H9 (cell line): Measurements from ENCODE around the gene GABRG2. TPM values are rescaled to one million over a fixed set of nuclear protein-coding genes. Genes with fewer than 3 reads are reported as not detected.

Source experiments
- DNase-seq: peaks from one replicate; pipeline ENCODE4 v3.0.0-alpha.2; 2017
- H2AFZ ChIP-seq: one replicate; pipeline ENCODE4 v1.6.1; 2013; ENCODE audit warnings: mild to moderate bottlenecking, low read length, control low read depth, moderate library complexity
- H2AK5ac ChIP-seq: 2 replicates; pipeline ENCODE4 v1.6.1; 2013; ENCODE audit warnings: low read length, control low read depth, mixed read lengths; ENCODE audit not compliant: insufficient read length
- H2BK120ac ChIP-seq: one replicate; pipeline ENCODE4 v1.6.1; 2013; ENCODE audit warnings: low read depth, mild to moderate bottlenecking, low read length, control low read depth, inconsistent platforms; ENCODE audit not compliant: poor library complexity, severe bottlenecking
- H2BK12ac ChIP-seq: 2 replicates; pipeline ENCODE4 v1.6.1; 2013; ENCODE audit warnings: low read length, control low read depth, mixed read lengths, low read depth; ENCODE audit not compliant: insufficient read length
- H2BK15ac ChIP-seq: 2 replicates; pipeline ENCODE4 v1.6.1; 2013; ENCODE audit warnings: low read depth, low read length, control low read depth
- H2BK20ac ChIP-seq: one replicate; pipeline ENCODE4 v1.6.1; 2013; ENCODE audit warnings: low read depth, mild to moderate bottlenecking, low read length, control low read depth, inconsistent platforms; ENCODE audit not compliant: poor library complexity, severe bottlenecking
- H2BK5ac ChIP-seq: 2 replicates; pipeline ENCODE4 v1.6.1; 2013; ENCODE audit warnings: low read length, control low read depth, mixed read lengths; ENCODE audit not compliant: insufficient read length
- H3K14ac ChIP-seq: 2 replicates; pipeline ENCODE4 v1.6.1; 2013; ENCODE audit warnings: low read length, control low read depth; ENCODE audit not compliant: insufficient read depth
- H3K18ac ChIP-seq: 2 replicates; pipeline ENCODE4 v1.6.1; 2013; ENCODE audit warnings: low read depth, mild to moderate bottlenecking, mixed read lengths, low read length, control low read depth; ENCODE audit not compliant: insufficient read length
- H3K23ac ChIP-seq: 2 replicates; pipeline ENCODE4 v1.6.1; 2013; ENCODE audit warnings: low read length, control low read depth, mixed read lengths, low read depth; ENCODE audit not compliant: insufficient read length
- H3K23me2 ChIP-seq: 2 replicates; pipeline ENCODE4 v1.6.1; 2013; ENCODE audit warnings: low read depth, mild to moderate bottlenecking, mixed read lengths, low read length, control low read depth; ENCODE audit not compliant: insufficient read length, poor library complexity, severe bottlenecking
- H3K27ac ChIP-seq: 2 replicates; pipeline ENCODE4 v1.5.1; 2013; ENCODE audit warnings: low read length, control low read depth, mixed read lengths, low read depth; ENCODE audit not compliant: insufficient read length
- H3K27me3 ChIP-seq: 2 replicates; pipeline ENCODE4 v1.6.1; 2013; ENCODE audit warnings: low read length, control low read depth, inconsistent platforms; ENCODE audit not compliant: insufficient read depth
- H3K4ac ChIP-seq: 2 replicates; pipeline ENCODE4 v1.6.1; 2013; ENCODE audit warnings: low read depth, mild to moderate bottlenecking, control low read depth, inconsistent platforms, low read length, moderate library complexity
- H3K4me1 ChIP-seq: 2 replicates; pipeline ENCODE4 v1.6.1; 2013; ENCODE audit warnings: low read length, control low read depth, inconsistent platforms; ENCODE audit not compliant: insufficient read depth
- H3K4me2 ChIP-seq: 2 replicates; pipeline ENCODE4 v1.6.1; 2013; ENCODE audit warnings: low read length, control low read depth, mixed read lengths; ENCODE audit not compliant: insufficient read length, insufficient read depth
- H3K56ac ChIP-seq: 2 replicates; pipeline ENCODE4 v1.6.1; 2013; ENCODE audit warnings: low read depth, mild to moderate bottlenecking, mixed read lengths, low read length, control low read depth; ENCODE audit not compliant: insufficient read length
- H3K79me1 ChIP-seq: 2 replicates; pipeline ENCODE4 v1.6.1; 2013; ENCODE audit warnings: low read depth, mild to moderate bottlenecking, moderate library complexity, low read length, control low read depth, inconsistent platforms; ENCODE audit not compliant: insufficient read depth, poor library complexity, severe bottlenecking
- H3K79me2 ChIP-seq: 2 replicates; pipeline ENCODE4 v1.6.1; 2013; ENCODE audit warnings: low read length, control low read depth, inconsistent platforms; ENCODE audit not compliant: insufficient read depth
- H3K9ac ChIP-seq: 2 replicates; pipeline ENCODE4 v1.6.1; 2013; ENCODE audit warnings: low read length, control low read depth, mixed read lengths; ENCODE audit not compliant: insufficient read length; ENCODE audit errors: extremely low read depth
- H3K9me3 ChIP-seq: one replicate; pipeline ENCODE4 v1.6.1; 2013; ENCODE audit warnings: low read depth, low read length, inconsistent platforms; ENCODE audit not compliant: control insufficient read depth
- H3T11ph ChIP-seq: one replicate; pipeline ENCODE4 v1.6.1; 2013; ENCODE audit warnings: mild to moderate bottlenecking, low read length, control low read depth, inconsistent platforms
- H4K20me1 ChIP-seq: one replicate; pipeline ENCODE4 v1.6.1; 2013; ENCODE audit not compliant: control insufficient read depth, insufficient read length, insufficient read depth
- H4K5ac ChIP-seq: 2 replicates; pipeline ENCODE4 v1.6.1; 2013; ENCODE audit warnings: low read depth, mild to moderate bottlenecking, mixed read lengths, low read length, control low read depth; ENCODE audit not compliant: insufficient read length
- H4K8ac ChIP-seq: replicated peaks from 2 replicates; pipeline ENCODE4 v1.6.1; 2013; ENCODE audit warnings: low read length, control low read depth, mixed read lengths, low read depth; ENCODE audit not compliant: insufficient read length
- H4K91ac ChIP-seq: 2 replicates; pipeline ENCODE4 v1.6.1; 2013; ENCODE audit warnings: low read depth, mild to moderate bottlenecking, moderate library complexity, mixed read lengths, low read length, control low read depth; ENCODE audit not compliant: insufficient read length
- H3K27ac Mint-ChIP-seq, 3 experiments: 2 replicates in 2 of 3; 3 replicates in 1 of 3; pipeline ENCODE4 v1.8.0; 2020 to 2021; ENCODE audit warnings: mixed read lengths in 3 of 3, mild to moderate bottlenecking in 1 of 3, moderate library complexity in 1 of 3
- H3K27me3 Mint-ChIP-seq: 2 replicates; pipeline ENCODE4 v1.8.0; 2021; ENCODE audit warnings: low read depth, mild to moderate bottlenecking, moderate library complexity, mixed read lengths
- H3K36me3 Mint-ChIP-seq, 3 experiments: 2 replicates in 2 of 3; 3 replicates in 1 of 3; pipeline ENCODE4 v1.8.0; 2020 to 2021; ENCODE audit warnings: low read depth in 3 of 3, mixed read lengths in 3 of 3; ENCODE audit not compliant: insufficient read depth in 1 of 3
- H3K4me1 Mint-ChIP-seq, 2 experiments: 2 replicates each; pipeline ENCODE4 v1.8.0; 2020; ENCODE audit warnings: mixed read lengths in 2 of 2
- H3K4me3 Mint-ChIP-seq, 2 experiments: 2 replicates in 1 of 2; 3 replicates in 1 of 2; pipeline ENCODE4 v1.8.0; 2020 to 2021; ENCODE audit warnings: mild to moderate bottlenecking in 2 of 2, mixed read lengths in 2 of 2, moderate library complexity in 1 of 2
- H3K9me3 Mint-ChIP-seq, 2 experiments: 2 replicates in 1 of 2; 3 replicates in 1 of 2; pipeline ENCODE4 v1.8.0; 2020; ENCODE audit warnings: mild to moderate bottlenecking in 2 of 2, mixed read lengths in 2 of 2, moderate library complexity in 1 of 2
- WGBS: extraction: QIAGEN DNeasy Blood & Tissue Kit; methylation state at CpG from one replicate; pipeline ENCODE4 v1.1.7; 2013; ENCODE audit warnings: missing lambda C conversion rate, low lambda C conversion rate, mixed read lengths; ENCODE audit not compliant: insufficient read length; ENCODE audit errors: extremely low coverage; 5-methylcytosine and 5-hydroxymethylcytosine counted together
- total RNA-seq: library from RNA; stranded (reverse); gene quantifications from 2 replicates; pipeline ENCODE4 v1.2.1, GENCODE V29; 2021
- TF ChIP-seq, protein P1 (sequence below): fragments of 200-600 bp; sonication (generic); conservative IDR thresholded peaks from 3 replicates; pipeline ENCODE4 v1.8.0; 2021; ENCODE audit warnings: antibody characterized with exemption, mild to moderate bottlenecking

The GABRG2 gene
- total RNA-seq, 1 experiment from 2014 or later: 0.98 TPM

GRCh38 chr5:162154242-162154641 lies 86.7 kb downstream of the GABRG2 start:
- no peak overlapping the region for H4K8ac ChIP-seq
- no peak overlapping the region for H4K5ac ChIP-seq
- H4K20me1 ChIP-seq: no peaks in the 10 kb centered on the region
- no peak overlapping the region for H2BK15ac ChIP-seq
- no peaks in the 10 kb centered on the region for H3K4me1 ChIP-seq
- H3K79me2 ChIP-seq: no peaks in the 10 kb centered on the region
- H2BK120ac ChIP-seq: no peak overlapping the region
- H3K23ac ChIP-seq: no peak overlapping the region
- WGBS: no CpG with 5 or more reads among the region's 1 CpG
- H3T11ph ChIP-seq: no peak overlapping the region
- TF ChIP-seq, protein P1, sequence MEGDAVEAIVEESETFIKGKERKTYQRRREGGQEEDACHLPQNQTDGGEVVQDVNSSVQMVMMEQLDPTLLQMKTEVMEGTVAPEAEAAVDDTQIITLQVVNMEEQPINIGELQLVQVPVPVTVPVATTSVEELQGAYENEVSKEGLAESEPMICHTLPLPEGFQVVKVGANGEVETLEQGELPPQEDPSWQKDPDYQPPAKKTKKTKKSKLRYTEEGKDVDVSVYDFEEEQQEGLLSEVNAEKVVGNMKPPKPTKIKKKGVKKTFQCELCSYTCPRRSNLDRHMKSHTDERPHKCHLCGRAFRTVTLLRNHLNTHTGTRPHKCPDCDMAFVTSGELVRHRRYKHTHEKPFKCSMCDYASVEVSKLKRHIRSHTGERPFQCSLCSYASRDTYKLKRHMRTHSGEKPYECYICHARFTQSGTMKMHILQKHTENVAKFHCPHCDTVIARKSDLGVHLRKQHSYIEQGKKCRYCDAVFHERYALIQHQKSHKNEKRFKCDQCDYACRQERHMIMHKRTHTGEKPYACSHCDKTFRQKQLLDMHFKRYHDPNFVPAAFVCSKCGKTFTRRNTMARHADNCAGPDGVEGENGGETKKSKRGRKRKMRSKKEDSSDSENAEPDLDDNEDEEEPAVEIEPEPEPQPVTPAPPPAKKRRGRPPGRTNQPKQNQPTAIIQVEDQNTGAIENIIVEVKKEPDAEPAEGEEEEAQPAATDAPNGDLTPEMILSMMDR: no peak
- H2AFZ ChIP-seq: no peak overlapping the region
- H3K9me3 ChIP-seq: no peaks in the 10 kb centered on the region
- H4K91ac ChIP-seq: no peak overlapping the region
- H3K27me3 ChIP-seq: no peaks in the 10 kb centered on the region
- no peak overlapping the region for H3K4me2 ChIP-seq
- H2BK5ac ChIP-seq: no peak overlapping the region
- DNase-seq: no peak
- Mint-ChIP-seq H3K27me3 (no peaks in the 10 kb centered on the region), H3K27ac (no peak overlapping the region), H3K4me1 (no peaks in the 10 kb centered on the region), H3K9me3 (no peaks in the 10 kb centered on the region), H3K4me3 (no peak overlapping the region), H3K36me3 (no peaks in the 10 kb centered on the region)
- H3K79me1 ChIP-seq: no peaks in the 10 kb centered on the region
- no peak overlapping the region for H3K14ac ChIP-seq
- H2BK20ac ChIP-seq: no peak overlapping the region
- H2BK12ac ChIP-seq: no peak overlapping the region
- no peak overlapping the region for H3K18ac ChIP-seq
- H3K23me2 ChIP-seq: no peaks in the 10 kb centered on the region
- H2AK5ac ChIP-seq: no peak overlapping the region
- no peak overlapping the region for H3K27ac ChIP-seq
- no peak overlapping the region for H3K9ac ChIP-seq
- H3K4ac ChIP-seq: no peak overlapping the region
- no peak overlapping the region for H3K56ac ChIP-seq
